ENCODE data around the gene VAV2.

Gene VAV2

DNA sequence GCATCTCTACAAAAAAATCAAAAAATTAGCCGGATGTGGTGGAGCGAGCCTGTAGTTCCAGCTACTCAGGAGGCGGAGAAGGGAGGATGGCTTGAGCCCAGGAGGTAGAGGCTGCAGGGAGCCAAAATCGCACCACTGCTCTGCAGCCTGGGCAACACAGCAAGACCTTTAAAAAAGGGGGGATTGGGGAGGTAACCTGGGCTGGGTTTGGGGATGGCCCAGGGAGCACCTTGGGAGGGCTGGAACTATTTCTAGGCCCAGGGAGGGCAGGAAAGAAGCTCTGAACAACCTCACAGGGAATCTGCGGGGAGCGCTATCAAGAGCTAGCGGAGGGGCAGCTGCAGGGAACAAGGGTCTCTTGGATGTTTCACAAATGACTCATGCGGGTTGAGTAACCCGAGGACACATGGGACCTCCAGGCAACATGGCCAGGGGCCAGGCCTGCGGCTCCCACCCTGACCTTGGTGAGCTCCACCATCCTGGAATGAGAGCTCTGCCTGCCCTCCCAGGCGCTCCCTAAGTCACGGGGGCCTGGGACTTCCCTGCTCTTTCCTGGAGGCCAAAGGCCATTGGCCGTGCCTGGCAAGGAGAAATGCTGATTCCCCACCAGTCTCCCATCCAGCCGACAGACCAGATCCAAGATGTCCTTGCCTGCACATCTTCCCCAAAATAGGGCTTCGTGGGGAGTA is 277.4 kb downstream of the VAV2 start:
- TF ChIP-seq, protein P1, sequence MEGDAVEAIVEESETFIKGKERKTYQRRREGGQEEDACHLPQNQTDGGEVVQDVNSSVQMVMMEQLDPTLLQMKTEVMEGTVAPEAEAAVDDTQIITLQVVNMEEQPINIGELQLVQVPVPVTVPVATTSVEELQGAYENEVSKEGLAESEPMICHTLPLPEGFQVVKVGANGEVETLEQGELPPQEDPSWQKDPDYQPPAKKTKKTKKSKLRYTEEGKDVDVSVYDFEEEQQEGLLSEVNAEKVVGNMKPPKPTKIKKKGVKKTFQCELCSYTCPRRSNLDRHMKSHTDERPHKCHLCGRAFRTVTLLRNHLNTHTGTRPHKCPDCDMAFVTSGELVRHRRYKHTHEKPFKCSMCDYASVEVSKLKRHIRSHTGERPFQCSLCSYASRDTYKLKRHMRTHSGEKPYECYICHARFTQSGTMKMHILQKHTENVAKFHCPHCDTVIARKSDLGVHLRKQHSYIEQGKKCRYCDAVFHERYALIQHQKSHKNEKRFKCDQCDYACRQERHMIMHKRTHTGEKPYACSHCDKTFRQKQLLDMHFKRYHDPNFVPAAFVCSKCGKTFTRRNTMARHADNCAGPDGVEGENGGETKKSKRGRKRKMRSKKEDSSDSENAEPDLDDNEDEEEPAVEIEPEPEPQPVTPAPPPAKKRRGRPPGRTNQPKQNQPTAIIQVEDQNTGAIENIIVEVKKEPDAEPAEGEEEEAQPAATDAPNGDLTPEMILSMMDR (IDR thresholded peaks at IDR 0.05), result no peak

DNA sequence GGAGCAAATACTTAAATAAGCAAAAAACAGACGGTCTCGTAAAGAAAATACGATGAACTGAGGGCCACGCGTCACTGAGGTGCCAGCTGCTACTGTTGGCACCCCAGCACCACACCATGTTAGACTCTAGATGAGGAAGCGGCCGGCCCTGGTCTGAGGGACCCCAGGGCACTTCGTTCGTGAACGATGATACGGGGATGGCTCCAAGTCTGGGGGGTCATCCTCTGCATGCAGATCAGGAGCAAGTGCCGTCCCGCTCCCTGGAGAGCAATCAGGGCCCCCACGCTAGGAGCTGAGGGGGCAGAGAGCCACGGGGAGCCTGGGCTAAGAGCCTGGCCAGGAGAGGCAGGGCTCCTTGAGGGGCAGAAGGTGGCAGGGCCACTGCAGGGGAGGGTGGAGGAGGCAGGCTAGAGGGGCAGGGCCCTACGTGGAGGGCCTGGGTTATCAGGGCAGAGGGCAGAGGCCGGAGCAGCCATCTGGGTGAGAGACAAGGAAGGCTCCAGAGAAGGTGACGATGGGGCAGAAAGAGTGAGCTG is 278.1 kb downstream of the VAV2 start:
- TF ChIP-seq, protein P1 (IDR thresholded peaks at IDR 0.05), result no peak

DNA sequence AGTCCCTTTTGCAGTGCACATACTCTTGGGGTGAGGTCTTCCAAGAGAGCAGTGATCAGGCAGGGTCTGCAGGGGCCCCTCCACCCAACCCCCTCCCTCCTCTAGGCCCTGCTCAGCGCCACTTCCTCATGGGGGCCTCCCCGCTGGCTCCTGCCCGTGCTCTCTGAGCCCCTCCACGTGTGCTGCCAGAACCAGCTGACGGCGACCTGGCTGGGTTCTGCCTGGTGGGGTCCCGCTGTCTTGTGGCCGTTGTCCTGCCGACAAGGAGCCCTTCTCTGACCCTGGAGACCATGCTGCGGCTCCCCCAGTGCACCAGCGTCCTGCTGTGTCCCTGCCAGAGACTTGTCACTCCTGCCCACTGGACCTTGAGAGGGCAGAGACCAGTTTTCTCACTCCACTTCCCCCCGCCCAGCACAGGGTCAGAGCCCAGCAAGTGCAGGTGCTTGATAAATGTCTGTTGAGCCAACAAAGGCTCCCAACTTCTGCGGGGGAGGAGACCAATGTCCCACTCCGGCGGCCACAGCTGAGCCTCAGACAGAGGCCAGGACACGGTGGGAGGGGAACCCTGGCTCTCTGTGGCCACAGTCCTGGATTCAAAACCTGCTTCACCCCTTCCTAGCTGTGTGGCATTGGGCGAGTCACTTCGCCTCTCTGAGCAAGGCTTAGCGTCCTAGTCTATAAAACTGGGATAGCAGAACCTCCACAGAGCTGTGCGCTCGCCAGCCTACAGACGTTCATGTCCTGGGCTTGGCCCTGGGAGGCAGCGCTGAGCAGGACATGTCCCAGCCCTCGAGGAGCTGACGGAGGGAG is 278.8 kb downstream of the VAV2 start:
- TF ChIP-seq, protein P1 (IDR thresholded peaks at IDR 0.05), result no peak

DNA sequence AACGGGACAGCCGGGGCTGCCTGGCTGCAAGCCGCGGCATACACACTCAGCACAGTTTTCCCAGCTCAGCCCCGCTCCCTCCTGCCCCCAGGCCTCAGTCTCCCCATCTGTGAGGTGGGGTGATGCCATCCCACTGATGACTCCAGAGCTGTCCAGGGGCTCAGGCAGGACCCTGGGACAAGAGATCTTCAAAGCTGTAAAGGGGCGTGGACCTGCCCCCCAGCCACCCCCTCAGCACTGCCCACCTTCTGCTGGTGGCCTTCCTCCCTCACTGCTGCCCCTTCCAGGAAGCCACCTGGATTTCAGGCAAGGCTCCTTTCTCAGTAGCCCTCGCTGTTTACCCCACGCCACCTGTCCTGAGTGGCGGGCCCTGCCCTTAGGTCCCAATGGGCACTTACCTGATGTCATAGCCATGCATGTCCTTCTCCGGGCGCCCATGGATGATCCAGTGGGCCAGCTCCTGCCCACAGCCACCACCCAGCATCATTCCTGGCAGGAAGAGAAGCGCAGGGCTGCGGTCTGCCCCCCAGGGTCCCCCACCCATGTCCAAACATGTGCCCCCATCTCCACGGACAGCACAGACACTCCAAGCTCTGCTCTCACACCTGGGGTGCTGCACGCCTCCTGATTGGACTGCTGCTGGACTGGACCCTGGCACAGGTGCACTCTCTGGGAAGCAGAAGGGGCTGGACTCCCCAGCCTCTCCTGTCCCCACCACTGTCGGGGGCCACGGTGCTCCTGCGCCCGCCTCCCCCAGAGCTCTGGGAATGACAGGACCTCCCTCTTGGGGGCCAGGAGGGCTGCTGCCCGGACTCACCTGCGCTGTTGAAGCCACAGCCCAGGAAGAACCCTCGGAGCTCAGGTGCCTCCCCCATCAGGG is 279.7 kb downstream of the VAV2 start:
- TF ChIP-seq, protein P1 (IDR thresholded peaks at IDR 0.05), result no peak
